Right lobe of liver (tissue), 6 donors: ENCODE results near the gene CCDC120. TPM values are rescaled to one million over a fixed set of nuclear protein-coding genes. Genes with fewer than 3 reads are reported as not detected.

Source experiments
- ATAC-seq, 4 donors: fragments of 200-7000 bp; cut with Tn5 transposase; one replicate each; pipeline ENCODE4 v1.9.1; 2020; ENCODE audit warnings: mild to moderate bottlenecking in 4 of 4, moderate library complexity in 4 of 4
- DNase-seq, 3 donors: peaks; one replicate each; pipeline ENCODE4 v3.0.0-alpha.2; 2020
- H3K27ac ChIP-seq, 3 donors: fragments of 200-600 bp; one replicate each; pipeline ENCODE4 v1.8.0; 2022
- H3K27me3 ChIP-seq, 2 donors: fragments of 200-600 bp; one replicate each; pipeline ENCODE4 v1.8.0; 2022
- H3K36me3 ChIP-seq, 4 donors: fragments of 200-600 bp; sonication (generic) in 1 of 4; one replicate each; pipeline versions ENCODE4 v1.5.1 to v1.8.0; 2017 to 2022; ENCODE audit warnings: control low read depth in 1 of 4
- H3K4me1 ChIP-seq, 4 donors: fragments of 200-600 bp; sonication (generic) in 1 of 4; one replicate each; pipeline versions ENCODE4 v1.5.1 to v1.8.0; 2017 to 2022; ENCODE audit warnings: control low read depth in 1 of 4
- H3K4me3 ChIP-seq, 3 donors: fragments of 200-600 bp; one replicate each; pipeline ENCODE4 v1.8.0; 2022
- H3K9me3 ChIP-seq, 4 donors: fragments of 200-600 bp; sonication (generic) in 1 of 4; one replicate each; pipeline versions ENCODE4 v1.5.1 to v1.8.0; 2017 to 2022; ENCODE audit warnings: control low read depth in 1 of 4
- POLR2A ChIP-seq: fragments of 450-650 bp; IDR thresholded peaks from one replicate; pipeline ENCODE4 v1.6.1; 2017; ENCODE audit warnings: antibody characterized with exemption, mild to moderate bottlenecking
- WGBS: methylation state at CpG from one replicate; pipeline ENCODE4 v1.1.6; 2018; ENCODE audit warnings: low coverage, low lambda C conversion rate; ENCODE audit not compliant: insufficient coverage; ENCODE audit errors: missing lambda C conversion rate; 5-methylcytosine and 5-hydroxymethylcytosine counted together
- intact Hi-C, 2 donors: fragments of 100-400 bp; cut with DNase I; formaldehyde crosslinking; loops; one replicate each; pipeline versions ENCODE4 v1.11.2 to v1.14.1; 2022
- total RNA-seq, 6 experiments: library from RNA; depleted of rRNA in 2 of 6; stranded (reverse); fragments of >200 nt in 2 of 6; fragmentation: NEBNext Ultra II Directional in 3 of 6; extraction: Animal tissue kit (Norgen Biotek cat#: 25700) in 3 of 6; gene quantifications; one replicate each; pipeline versions ENCODE4 v1.1.0 to v1.2.4, GENCODE V29; 2016 to 2023
- TF ChIP-seq, protein P1 (sequence below), 4 donors: fragments of 200-600 bp in 3 of 4; fragments of 450-650 bp in 1 of 4; IDR thresholded peaks; one replicate each; pipeline versions ENCODE4 v1.5.1 to v1.8.0; 2016 to 2022; ENCODE audit warnings: antibody characterized with exemption in 4 of 4, mild to moderate bottlenecking in 2 of 4
- donor health status: DM: no; HTN: yes; CAD: no.
- donor health status: DM: no; HTN: no; CAD: no.
- donor health status: DM: no; HTN: no; CAD: no.
- donor health status: DM: no; HTN: yes; CAD: no.
- donor health status: DM: no; HTN: yes; CAD: no.

The CCDC120 gene
- total RNA-seq, 6 experiments from 2014 or later, result 3.3 to 12.1 (median 4.5) TPM

DNA sequence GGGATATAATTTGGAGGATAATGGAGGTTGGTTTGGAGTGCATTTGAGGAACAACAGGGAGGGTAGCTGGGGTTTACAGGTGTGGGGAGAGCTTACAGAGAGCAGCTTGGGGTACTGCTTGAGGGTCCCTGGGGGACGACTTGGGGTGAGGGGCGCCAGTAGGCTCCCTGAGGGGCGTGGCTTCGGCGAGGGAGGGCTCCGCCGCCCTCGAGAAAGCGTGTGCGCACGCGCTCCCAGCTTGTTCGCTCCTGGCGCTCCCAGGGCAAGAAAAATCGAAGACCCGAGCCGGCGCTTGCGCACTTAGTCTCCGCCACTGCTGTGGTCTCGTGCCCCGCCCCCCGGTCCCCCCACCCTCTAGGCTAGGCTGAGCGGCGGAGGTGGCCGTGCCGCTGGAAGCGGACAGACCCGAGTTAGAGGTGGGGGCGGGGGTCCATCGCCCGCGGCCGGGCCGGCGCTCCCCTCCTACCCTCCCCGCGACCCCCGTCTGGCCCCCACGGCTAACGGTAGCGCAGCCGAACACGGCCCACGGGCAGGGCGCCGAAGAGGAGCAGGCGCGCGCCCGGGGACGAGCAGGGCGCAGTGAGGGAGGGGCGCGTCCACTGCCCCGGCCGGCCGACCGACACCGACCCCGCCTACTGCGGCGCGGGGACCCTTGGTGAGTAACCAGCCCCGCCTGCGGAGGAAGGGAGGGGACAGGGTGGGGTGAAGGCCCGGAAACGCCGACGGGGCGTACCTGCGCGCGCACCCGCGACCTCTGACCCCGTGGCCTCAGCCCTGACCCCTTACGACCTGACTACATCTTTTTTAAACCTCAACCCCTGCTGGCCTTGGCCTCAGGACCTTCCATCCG, 5.4 kb upstream of the CCDC120 start:
- TF ChIP-seq POLR2A, result peak; percentile 46
- TF ChIP-seq, protein P1, sequence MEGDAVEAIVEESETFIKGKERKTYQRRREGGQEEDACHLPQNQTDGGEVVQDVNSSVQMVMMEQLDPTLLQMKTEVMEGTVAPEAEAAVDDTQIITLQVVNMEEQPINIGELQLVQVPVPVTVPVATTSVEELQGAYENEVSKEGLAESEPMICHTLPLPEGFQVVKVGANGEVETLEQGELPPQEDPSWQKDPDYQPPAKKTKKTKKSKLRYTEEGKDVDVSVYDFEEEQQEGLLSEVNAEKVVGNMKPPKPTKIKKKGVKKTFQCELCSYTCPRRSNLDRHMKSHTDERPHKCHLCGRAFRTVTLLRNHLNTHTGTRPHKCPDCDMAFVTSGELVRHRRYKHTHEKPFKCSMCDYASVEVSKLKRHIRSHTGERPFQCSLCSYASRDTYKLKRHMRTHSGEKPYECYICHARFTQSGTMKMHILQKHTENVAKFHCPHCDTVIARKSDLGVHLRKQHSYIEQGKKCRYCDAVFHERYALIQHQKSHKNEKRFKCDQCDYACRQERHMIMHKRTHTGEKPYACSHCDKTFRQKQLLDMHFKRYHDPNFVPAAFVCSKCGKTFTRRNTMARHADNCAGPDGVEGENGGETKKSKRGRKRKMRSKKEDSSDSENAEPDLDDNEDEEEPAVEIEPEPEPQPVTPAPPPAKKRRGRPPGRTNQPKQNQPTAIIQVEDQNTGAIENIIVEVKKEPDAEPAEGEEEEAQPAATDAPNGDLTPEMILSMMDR (IDR thresholded peaks at IDR 0.05), result no peak
- Histone ChIP-seq H3K36me3 (no peaks in the 10 kb centered on the region), H3K4me3 (peak overlapping the region; percentile 47 to 57 (median 56)), H3K9me3 (no peaks in the 10 kb centered on the region), H3K27ac (peak overlapping the region; percentile 54 to 65 (median 58)), H3K4me1 (no peaks in the 10 kb centered on the region), H3K27me3 (no peaks in the 10 kb centered on the region)
- intact Hi-C loops, result no loop called here
- 33% methylated on average over 1 of the region's 79 CpGs for whole genome bisulfite sequencing
- peak; percentile 70 to 86 (median 79) for ATAC-seq
- peak in 2 of 3 donors; percentile 59 to 67 for DNase-seq

- H3K4me1 ChIP-seq, result no peaks in the 10 kb centered on the region
- peak overlapping the region; percentile 54 to 65 (median 58) for H3K27ac ChIP-seq
- H3K36me3 ChIP-seq, result no peaks in the 10 kb centered on the region
- H3K4me3 ChIP-seq, result peak overlapping the region; percentile 47 to 57 (median 56)
- DNase-seq, result no peak
- intact Hi-C loops, result no loop called here
- no peak for TF ChIP-seq POLR2A
- TF ChIP-seq, protein P1 (IDR thresholded peaks at IDR 0.05), result no peak
- 57% methylated on average over 5 of the region's 5 CpGs for WGBS
- ATAC-seq, result no peak
- no peaks in the 10 kb centered on the region for H3K27me3 ChIP-seq
- no peaks in the 10 kb centered on the region for H3K9me3 ChIP-seq
Observed at GRCh38 chrX:49054073-49054762, 4.6 kb upstream of the CCDC120 start.

- DNase-seq (no peak), ATAC-seq (peak; percentile 4 to 48 (median 28))
- no peaks in the 10 kb centered on the region for H3K27me3 ChIP-seq
- H3K4me1 ChIP-seq, result no peaks in the 10 kb centered on the region
- 49% methylated on average over 3 of the region's 6 CpGs for WGBS
- TF ChIP-seq, protein P1 (IDR thresholded peaks at IDR 0.05), result no peak
- no peak for TF ChIP-seq POLR2A
- peak overlapping the region; percentile 30 to 54 (median 46) for H3K4me3 ChIP-seq
- intact Hi-C loops, result no loop called here
- no peaks in the 10 kb centered on the region for H3K36me3 ChIP-seq
- H3K9me3 ChIP-seq, result no peaks in the 10 kb centered on the region
- peak overlapping the region in 2 of 3 donors; percentile 8 to 37 for H3K27ac ChIP-seq
Observed at GRCh38 chrX:49059201-49059600, 402 bp downstream of the CCDC120 start.

DNA sequence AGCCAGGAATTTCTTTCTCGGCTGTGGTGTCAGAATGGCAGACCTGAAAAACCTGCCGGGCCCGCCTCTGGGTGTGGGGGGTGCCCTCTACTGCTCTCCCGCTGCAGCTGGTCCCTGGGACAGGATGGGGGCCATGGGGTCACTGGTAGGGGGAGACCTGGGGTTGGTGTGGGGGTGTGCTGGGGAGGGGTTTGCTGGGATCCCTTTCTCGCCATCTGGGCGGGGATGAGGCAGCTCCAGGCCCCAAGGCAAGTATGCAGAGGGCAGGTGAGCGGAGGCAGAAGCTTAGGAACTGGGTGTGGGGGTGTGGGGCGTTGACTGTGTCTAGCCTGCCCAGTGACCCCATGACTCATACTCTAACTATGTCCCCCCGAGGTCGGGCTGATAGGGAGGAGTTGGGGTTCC, 884 bp downstream of the CCDC120 start:
- no peaks in the 10 kb centered on the region for H3K36me3 ChIP-seq
- H3K9me3 ChIP-seq, result no peaks in the 10 kb centered on the region
- DNase-seq (no peak), ATAC-seq (peak; percentile 6 to 46 (median 30))
- 34% methylated on average over 6 of the region's 10 CpGs for WGBS
- TF ChIP-seq, protein P1 (IDR thresholded peaks at IDR 0.05), result no peak
- TF ChIP-seq POLR2A, result no peak
- H3K27me3 ChIP-seq, result no peaks in the 10 kb centered on the region
- H3K27ac ChIP-seq, result no peak overlapping the region
- intact Hi-C loops, result no loop called here
- H3K4me1 ChIP-seq, result no peaks in the 10 kb centered on the region
- H3K4me3 ChIP-seq, result peak overlapping the region; percentile 30 to 54 (median 46)
